Fibroblast of skin of left quadriceps (primary cell): ENCODE measurements around the gene PRDM12.

Source experiments
- DNase-seq, 2 experiments: peaks; one replicate each; pipeline ENCODE4 v3.0.0-alpha.2; 2013; ENCODE audit warnings: low read depth in 2 of 2

The PRDM12 gene

DNA sequence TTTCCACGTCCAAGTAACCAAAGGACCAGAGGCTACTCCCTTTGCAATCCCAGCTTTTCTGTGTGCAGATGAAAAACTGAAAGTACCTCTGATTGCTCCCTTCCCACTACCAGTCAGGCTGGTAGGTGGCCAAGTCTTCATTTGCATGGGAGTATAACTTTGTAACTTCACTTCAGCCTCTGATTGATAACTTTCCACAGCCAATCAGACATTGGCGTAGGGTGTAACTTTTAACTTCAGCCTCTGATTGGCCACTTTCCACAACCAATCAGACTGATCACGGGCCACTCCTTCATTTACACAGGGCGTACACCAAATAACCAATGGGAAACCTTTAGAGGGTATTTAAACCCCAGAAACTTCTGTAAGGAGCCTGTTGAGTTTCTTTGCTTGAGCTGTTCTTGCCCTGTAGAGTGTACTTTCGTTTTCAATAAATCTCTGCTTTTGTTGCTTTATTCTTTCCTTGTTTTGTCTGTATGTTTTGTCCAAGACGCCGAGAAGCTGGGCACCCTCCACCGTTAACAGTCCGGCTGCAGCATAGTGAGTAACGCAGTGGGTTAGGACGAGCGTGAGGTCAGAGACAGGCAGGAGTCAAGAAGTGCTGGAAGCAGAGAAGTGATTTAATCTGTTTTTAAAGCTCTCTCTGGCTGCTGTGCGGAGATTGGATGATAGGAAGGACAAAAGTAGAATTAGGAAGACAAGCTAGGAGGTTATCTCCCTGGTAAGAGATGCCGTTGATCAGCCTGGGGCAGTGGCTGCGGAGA is 25.7 kb downstream of the PRDM12 start:
- DNase-seq: peak; percentile 85 to 86

DNA sequence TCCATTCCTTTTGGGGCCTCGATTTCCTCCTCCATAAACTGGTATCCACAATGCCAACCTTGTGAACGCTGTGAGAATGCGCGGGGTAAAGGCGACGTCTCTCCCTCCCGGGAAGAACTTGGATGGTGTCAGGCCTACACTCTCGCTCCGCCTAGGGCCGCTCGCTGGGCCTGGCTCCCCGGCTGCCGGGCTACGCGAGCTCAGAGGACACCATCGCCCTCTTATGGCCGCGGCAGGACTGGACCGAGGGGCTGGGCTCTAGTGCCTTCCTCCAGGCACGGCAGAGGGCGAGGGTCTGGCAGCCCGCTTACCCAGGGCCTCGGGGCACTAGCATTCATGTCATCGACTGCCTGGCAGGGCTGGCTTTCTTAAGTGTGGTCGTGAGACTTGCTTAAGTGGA is 27.9 kb downstream of the PRDM12 start:
- no peak for DNase-seq

DNA sequence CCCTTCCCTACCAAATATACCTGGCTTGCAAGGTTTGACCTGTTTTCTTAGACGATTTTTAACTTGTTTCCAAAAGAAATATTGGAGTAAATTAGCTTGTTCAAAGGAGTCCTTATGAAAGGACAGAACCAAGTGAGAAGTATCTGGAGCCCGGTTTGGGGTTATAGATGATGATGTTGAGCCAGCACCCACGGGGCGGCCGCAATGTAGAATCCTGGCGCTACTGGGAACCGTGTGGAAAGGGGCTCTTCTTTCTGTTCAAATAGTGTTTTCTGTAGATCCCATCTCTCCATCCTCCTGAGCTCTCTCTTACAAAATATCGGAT is 28.7 kb downstream of the PRDM12 start:
- no peak for DNase-seq

DNA sequence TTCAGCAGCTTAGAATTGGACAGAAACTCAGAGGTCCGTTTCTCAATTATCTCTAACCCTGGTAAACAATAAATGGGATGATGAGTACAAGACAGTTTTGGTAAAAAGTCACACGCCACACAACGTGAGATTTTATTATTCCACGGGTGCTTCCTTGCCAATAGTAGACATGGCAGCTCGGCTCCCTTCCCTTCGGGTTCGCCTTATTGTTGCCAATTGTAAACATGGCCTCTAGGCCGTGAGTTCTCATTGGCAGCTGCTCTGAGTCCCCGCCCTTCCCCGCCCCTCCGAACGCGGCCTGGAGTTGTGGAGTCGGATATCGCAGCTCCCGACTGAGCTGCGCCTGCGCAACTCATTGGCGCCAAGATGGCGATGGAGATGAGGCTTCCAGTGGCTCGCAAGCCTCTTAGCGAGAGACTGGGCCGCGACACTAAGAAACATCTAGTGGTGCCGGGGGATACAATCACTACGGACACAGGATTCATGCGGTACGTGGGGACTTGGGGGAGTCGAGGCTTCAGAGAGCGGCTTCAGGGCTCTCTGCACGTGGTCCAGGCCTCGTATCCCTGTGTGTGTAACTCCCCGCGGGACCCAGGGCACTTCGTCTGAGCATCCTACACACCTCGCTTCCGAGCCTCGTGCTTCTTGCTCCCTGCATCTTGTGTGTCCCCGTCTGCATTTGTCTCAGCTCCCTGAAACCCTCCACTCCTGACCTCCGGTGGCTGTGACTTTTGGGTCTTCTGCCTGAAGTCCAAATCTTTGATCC is 29.2 kb downstream of the PRDM12 start, which contains the start of gene EXOSC2:
TSS of gene EXOSC2 (plus strand) at position 355 of the 766 bp plus-strand sequence. CDS start at position 367, 12 bp downstream.
- peak; percentile 97 for DNase-seq

DNA sequence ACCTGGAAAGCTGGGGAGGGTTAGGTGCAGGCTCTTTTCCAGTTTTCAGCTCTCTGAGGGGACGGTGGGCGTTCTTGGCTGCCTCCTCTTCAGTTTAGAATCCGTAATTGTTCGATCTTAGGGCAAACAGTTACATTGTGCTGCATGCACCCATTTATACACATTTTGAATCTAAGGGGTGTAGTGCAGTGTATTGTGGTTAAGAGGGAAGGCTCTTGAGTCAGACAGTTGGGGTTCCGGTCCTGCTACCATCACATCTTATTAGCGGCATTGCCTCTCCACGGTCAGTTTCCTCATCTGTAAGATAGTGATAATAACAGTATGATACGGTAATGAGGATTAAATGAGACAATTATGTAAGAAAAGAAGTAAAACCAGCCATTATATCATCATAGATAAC is 29.8 kb downstream of the PRDM12 start:
- no peak for DNase-seq

DNA sequence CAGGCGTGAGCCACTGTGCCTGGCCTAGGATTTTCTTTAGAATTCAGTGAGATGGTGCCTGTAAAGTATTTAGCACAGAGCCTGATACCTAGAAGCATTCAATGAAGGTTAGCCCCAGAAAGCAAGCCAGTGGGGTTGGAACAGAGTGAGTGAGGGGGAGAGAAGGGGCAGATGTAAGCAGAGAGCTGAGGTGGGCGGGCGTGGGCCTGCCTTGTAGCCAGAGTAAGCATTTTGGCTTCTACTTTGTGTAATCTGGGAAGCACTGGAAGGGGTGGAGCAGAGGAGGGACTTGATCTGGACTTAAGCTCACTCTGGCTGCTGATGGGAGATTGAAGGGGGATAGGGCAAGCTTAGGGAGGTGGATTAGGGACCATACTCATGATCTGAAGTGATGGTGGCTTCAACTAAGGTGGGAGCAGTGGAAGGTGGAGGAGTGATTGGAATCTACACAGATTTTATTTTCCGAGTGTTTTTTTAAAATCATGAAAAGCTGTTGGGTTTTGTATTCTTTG is 31.8 kb downstream of the PRDM12 start:
- DNase-seq: no peak

DNA sequence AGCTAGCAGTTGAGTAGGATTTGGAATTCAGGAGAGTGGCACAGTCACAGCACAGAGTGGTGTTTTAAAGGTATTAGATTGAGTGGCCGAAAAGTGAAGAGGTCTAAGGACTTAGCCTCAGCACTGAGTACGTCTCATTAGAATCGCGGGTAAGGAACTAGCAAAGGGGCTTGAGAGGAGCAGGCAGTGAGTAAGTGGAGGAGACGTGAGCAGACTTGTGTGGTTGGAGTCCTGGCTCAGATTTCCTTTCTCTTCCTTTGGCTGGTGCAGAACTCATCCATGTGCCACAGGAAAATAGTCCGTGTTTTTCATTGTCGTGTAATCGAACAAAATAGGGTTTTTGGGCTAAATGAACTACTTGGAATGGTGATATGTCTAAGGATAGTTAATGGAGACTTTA is 32.6 kb downstream of the PRDM12 start:
- DNase-seq: no peak

DNA sequence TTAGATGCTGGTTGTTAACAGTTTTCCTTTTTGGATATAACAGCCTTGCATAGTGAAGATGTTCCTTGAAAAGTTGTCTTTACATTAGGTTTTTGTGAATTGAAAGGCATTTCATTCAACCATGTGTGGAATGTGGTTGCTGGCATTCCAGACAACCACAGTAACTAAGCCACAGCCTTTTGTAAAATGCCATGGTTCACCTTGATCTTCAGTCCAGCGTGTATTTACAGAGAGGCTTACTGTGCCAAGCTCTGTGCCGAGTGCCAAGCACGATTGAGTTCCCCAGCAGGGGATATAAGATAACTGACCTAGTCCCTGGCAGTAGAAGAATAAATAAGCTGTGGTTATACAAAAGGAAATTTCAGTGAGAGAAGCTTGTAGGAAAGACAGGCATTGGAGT is 34.1 kb downstream of the PRDM12 start:
- DNase-seq: peak in 1 of 2 experiments; percentile 11

DNA sequence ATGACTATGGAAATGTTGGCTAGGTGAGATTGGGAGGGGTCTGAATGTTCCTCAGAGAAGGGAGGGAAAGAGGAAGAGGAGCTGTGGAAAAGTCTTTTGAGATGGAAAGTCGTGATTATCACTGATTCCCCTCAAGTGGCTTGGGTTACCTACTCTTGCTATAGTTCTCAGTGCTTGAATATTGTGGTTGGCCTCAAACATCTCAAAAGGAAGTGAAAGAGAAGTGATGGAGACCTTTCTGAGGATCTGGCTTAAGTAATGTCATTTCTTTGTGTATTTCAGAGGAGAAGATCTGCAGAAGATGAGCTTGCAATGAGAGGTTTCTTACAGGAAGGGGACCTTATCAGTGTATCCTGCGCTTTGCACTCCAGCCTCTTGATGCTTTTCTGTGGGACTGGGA is 34.7 kb downstream of the PRDM12 start:
- no peak for DNase-seq

DNA sequence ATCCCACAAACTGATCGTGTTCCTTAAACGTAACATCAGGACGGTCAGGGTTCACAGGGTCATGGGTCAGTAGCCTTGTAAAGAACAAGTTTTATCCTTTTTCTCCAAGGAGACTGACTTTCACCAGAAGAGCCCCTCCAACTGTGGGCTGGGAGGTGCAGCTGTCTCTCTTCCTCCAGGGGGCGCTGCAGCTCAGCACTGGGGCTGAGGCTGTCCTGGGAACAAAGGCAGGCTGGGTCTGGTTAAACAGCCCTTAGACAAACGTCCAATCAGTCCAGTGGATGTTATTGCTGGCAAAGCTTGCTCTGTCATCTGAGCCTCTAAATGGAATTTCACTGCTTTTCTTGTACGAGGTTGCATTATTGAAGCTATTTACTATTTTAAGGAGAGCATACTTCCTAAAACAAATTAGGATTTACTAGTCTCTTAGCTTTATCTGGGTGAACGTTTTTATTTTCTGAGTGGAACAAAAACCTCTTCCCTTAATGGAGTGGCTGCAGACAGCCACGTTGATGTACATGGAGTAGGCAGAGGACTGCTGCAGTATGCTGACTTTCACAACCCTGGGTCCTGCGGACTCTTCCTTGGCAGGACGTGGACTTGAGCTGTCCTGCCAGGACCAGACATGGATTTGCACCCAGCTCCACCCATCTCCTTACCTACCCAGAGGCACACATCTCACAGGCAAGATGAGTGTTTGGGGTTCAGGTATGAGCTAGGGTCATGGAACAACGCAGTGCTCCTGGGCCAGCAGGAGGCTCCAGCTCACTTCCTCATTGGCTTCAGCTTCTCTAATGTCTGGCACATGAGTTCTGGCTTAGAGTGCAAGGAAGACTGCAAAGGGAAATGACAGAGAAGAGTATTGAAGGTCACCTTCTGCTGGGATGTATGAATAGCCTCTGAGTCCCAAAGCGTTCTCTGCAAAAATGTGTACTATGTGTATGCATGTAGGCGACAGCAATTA is 36.9 kb downstream of the PRDM12 start:
- DNase-seq: peak; percentile 45 to 51

DNA sequence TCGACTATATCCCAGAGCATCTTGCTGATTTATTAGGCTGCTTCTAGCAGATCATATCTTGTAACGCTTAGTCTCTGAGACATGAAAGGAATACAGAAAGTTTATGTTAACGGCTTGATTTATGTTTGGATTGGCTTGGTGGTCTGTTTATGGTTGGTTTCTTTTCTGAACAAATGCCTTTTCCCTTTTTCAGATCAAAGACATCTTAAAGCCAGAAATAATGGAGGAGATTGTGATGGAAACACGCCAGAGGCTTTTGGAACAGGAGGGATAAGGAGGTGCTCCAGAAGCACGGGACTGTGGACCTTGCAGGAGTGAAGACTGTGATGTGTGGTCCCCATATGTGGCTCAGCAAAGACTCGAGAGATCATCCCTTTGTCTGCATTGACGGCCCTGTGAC is 39.1 kb downstream of the PRDM12 start:
- DNase-seq: no peak

DNA sequence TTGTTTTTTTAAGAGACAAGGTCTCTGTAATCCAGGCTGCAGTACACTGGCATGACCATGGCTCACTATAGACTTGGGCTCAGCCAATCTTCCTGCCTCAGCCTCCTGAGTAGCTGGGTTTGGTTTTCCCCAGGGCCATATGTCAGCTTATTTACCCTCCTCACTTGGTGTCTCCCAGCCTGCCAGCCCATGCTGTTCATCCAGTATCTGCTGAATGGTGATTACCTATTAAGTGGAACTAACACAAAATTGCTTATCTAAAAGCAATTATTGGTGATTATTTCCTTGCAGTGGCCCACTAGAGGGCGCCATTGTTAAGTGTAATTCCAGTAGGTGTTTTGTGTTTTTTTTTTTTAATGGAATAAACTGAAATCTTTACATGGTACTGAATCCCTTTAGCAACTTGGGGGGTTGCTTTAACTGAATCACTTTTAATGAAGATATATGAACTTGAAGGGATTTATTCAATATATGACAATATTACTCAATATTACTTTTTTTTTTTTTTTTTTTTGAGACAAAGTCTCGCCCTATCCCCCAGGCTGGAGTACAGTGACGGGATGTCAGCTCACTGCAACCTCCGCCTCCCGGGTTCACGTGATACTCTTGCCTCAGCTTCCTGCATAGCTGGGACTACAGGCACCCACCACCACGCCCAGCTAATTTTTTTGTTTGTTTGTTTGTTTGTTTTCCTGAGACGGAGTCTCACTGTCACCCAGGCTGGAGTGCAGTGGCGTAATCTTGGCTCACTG is 43.0 kb downstream of the PRDM12 start:
- no peak for DNase-seq

DNA sequence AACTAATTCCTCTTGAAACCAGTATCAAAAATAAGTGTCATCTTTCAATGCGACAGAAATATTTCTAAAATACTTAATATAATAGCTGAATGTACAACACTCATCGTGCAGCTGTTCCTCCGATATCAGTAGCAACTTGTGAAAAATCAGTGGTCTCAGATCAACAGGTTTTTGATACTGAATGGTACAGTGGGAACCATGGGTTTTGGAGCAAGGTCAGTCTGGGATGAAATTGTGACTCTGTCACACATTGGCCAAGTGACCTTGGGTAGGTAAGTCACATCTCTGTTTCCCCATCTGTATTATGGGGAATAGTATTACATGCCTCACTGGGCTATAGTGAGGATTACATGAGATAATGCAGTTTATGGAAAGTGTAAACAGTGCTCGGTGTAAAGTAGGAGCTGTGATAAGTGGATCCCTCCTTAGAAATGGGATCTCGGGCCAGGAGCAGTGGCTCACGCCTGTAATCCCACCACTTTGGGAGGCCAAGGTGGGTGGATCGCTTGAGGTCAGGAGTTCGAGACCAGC is 46.5 kb downstream of the PRDM12 start:
- DNase-seq: no peak

DNA sequence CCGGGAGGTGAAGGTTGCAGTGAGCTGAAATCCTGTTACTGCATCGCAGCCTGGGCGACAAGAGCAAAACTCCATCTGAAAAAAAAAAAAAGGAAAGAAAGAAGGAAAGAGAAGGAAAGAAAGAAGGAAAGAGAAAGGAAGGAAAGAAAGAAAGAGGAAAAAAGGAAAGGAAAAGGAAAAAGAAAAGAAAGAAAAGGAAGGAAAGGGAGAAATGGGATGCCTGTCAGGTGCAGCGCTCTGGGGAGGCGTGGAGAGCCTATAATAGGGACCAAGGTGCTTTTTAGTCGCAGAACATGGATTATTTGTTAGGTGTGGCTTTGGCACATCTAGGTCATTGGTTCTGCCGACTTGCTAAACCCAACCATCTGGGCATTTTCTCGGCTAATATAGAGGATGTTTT is 47.1 kb downstream of the PRDM12 start:
- no peak for DNase-seq

DNA sequence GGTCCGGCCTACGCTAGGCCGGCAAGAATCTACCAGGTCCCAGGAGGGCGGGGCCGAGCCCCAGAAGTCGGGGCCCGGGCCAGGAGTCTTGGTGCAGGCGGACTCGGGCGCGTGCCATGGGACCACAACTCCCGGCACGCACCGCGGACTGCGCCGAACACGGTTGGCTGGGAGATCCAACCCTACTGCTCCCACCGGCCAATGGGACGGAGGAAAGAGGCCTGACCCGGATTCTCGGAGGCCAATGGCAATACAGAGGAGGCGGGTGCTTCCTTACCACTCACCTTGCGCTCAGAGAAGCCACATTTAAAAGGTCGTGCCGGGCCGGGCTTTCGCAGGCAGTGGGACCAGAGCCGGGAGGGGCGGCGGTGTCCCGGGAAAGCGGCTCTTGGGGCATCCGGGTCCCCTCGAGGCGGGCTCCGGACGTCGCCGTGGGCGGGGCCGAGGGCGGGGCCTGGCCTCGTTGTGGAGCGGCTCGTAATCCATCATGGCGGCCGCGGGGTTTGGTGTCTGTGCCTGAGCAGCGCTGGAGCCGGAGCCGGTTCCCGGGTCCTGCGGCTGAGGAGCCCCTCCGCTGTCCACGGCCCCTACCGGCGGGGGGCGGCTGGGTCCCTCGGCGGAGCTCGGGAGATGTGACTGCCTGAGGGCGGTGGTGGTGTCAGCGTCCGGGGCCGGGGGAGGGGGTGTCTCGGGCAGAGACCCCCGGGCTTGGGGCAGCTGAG is 48.3 kb downstream of the PRDM12 start:
- DNase-seq: peak; percentile 96 to 97

DNA sequence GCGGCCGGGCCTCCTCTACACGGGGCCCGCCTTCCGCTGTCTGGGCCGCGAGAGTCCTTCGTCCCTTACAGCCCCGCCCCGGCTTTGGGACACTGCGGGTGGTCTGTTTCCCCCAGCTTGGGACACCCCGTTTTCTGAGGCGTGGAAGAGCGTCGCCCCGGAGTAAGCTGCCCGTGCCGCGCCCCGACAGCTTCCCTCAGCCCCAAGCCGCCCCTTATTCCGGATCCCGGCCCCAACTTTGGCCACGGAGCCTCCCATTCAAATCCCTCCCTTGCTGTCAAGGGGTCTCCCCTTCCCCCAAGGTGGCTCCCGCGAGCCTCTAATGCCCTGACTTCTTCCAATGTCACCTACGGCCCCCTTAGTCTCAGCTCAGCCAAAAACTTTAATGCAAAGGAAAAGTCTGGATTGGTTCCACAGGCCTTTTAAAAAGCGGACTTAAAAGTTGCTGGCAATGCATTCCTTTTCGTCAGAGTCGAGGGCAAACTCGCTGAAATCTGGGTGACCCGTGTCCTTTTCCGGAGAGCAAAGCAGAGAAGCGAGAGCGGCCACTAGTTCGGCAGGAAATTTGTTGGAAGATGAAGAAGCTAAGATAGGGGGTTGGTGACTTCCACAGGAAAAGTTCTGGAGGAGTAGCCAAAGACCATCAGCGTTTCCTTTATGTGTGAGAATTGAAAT is 49.0 kb downstream of the PRDM12 start:
- no peak for DNase-seq

DNA sequence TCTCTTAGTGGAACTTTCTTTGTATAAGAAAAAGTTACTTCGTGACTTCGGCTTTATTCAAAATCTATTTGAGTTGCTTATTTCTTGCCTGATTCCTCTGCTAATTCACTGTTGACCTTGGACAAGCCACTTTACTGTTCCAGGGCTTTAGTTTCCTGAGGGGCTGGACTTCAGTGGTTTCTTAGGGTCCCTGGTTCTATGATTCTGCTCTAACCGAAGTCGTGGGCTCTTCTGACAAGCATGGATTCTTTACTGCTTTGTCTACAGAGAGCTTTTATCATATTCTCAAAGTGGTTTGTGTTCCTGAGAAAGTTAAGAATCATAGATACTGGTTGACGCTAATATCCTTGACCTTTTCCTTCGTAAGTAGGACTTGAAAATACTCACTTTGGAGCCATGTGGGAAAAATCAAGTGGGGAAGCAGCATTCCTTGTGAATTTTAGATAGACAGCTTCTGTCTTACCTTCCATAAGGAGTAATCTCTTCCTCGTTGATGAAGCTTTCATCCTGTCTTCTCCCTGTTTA is 50.3 kb downstream of the PRDM12 start:
- no peak for DNase-seq

DNA sequence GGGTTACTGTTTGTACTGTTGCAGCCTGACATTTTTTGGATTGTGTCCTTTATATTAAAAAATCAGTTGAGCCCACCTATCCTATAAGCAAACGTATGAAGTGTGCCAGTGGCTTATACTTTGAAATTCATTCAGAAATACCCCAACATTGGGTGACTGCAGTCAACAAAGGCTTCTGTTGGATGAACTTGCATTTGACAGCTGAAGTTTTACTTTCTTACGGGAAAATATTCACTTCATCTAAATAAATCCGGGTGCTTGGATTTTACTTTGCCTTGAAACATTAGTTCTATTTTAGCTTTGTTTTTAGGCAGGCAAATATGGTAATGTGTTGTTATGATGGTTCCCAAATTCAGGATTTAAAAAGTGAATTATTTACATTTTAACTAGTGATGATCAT is 50.9 kb downstream of the PRDM12 start:
- no peak for DNase-seq

DNA sequence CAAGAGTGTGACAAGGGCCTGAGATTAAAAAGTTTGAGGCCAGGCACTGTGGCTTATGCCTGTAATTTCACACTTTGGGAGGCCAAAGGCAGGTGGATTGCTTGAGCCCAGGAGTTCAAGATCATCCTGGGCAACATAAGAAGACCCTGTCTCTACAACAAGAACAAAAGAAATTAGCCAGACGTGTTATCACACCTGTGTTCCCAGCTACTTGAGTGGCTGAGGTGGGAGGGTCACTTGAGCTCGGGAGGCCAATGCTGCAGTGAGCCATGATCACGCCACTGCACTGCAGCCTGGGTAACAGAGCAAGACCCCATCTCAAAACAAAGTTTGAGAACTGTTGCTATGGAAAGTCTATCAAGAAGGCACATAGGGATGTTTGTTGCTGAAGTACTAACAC is 54.2 kb downstream of the PRDM12 start:
- no peak for DNase-seq
